Measurements from ENCODE around the gene CRYGS.
A peak's percentile ranks its signal among the peaks of the same experiment; 100 is the strongest.
"Not testable (repeated sequence)": the region's sequence is repeated elsewhere in the genome, so short reads cannot be mapped to it uniquely, and the experiment has no call there.

Gene CRYGS

GRCh38 chr3:186544281-186544680 lies at the start of gene CRYGS:
CRYGS (minus strand) TSS chr3:186544380; CDS start chr3:186544326, 54 bp downstream.
- no peak for DNase-seq

DNA sequence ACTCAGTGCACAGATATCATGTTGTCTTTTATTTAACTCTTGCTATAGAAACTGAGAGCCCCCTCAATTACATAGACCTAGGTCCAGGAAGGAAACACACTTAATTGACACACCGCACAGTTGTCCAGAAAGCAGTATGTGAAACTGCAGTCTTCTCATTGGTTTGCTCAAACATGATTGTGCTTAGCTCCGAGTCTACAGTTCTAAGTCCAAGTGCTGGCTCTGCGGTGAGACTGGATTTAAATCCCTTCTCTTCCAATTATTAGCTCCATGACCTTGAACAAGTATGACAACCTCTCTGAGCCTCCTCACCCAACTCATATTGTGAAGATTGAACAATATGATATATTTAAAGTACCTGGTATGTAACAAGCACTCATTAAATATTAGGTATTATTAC lies 49.7 kb upstream of the CRYGS start:
- no peak for DNase-seq

- DNase-seq = no peak
Measured at GRCh38 chr3:186592682-186593081, 48.5 kb upstream of the CRYGS start.

GRCh38 chr3:186590580-186591295 lies 46.6 kb upstream of the CRYGS start:
- no peak for DNase-seq

DNA sequence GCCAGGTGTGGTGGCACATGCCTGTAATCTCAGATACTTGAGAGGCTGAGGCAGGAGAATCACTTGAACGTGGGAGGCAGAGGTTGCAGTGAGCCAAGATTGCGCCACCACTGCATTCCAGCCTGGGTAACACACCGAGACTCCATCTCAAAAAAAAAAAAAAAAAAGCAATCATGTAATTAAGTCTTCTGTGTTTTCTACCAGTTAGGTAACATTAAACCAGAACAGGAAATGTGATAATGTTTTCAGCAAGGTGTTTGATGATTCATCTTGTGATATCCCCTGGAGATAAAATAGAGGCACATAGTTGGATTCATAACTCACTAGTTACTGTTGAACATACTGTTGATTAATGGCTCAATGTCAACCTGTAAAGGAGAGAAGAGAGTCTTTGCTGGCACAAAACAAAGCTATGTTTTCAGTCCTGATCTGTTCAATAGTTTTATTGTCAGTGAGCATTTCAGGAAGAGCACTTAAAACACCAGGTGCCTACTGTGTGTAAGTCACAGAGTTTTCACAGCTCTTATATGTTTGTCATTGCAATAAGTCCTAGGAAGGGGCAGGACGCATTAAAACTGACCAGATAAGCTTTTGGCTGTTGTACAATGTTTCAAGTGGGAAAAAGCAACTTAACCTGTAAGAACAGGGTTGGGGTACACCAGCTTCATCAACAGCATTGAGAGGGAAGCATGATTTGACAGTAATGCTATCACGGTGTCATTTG lies 45.8 kb upstream of the CRYGS start:
- DNase-seq = no peak

DNA sequence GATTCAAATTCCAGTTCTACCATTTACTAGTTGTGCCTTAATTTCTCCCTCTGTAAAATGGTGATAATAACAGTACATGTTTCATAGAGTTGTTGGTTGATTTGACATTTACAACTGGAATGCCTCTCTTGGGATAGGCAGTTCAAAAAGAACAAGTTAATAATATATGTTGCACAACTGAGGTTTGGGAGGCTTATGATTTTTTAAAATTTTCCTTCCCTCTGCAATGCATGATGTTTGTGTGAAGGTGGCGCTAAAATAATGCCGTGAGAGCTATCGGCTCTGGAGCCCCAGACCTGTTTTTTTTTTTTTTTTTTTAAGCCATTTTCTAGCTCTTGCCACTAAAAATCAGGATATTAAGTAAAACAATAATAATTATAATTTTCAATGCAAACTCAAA lies 44.9 kb upstream of the CRYGS start:
- DNase-seq = no peak

DNA sequence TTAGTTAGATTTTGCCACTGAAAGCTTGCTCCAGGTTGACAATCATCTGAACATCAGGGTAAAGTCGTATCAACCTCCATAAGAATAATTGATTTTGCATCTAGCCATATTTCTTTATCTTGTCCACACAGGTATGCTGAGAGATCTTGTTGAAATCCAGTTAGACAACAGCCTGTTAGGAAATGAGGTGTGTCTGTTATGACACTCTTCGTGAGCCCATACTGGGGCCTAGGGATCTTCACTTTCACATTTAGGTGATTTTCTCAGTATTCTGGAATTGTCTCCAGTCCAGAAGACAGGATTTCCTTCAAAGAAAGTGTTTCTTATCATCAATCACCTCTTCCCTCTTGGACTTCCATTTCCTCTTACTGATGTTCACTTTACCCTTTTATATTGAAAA lies 44.5 kb upstream of the CRYGS start:
- DNase-seq = no peak

DNA sequence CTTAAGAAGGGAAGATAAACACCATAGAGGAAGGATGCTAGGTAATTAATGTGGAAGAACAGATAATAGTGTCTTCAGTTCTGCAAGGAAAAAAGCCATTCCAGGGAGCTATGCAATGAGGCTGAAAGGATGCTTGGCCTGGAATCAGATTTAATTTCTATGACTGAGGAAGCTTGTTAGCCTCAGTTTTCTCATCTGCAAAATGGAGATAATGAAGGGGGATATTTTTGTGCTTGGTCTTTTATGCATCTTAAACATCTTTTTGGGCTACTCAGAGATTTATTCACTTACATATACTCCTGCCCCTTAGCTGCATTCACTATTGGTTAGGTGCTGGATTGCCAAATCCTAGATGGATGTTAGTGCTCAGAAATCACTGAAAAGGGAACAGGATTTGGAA lies 43.0 kb upstream of the CRYGS start:
- DNase-seq = no peak

DNA sequence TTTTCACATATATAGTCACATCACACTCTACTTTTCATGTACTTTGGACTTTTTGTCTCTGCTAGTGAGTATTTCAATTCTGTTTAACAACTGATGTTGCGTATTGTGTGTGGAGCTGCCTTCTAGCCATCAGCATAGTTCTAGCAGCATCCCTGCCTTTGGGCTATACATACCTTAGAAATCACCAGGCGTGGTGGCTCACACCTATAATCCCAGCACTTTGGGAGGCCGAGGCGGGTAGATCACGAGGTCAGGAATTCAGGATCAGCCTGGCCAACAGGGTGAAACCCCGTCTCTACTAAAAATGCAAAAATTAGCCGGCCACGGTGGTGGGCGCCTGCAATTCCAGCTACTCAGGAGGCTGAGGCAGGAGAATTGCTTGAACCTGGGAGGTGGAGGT lies 42.1 kb upstream of the CRYGS start:
- not testable (repeated sequence) for DNase-seq

GRCh38 chr3:186583831-186584230 lies 39.7 kb upstream of the CRYGS start:
- DNase-seq = no peak

DNA sequence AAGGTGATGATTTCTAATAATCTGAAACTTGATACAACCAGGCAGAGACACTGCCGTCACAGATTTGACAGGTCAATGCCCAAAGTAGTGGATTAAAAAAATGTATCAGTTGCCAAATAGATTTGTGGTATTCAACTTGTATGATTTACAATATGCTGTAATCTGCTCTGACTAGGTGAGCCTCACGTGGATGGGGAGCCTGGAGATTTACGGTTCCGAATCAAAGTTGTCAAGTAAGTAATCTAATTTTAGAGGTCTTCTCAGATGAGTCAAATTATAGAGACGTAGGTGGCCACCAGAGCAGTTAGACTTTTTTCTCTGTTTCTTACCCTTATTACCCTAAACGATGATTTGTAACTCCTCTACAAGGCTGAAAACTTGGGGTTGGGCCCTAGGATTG lies 38.4 kb upstream of the CRYGS start:
- no peak for DNase-seq

DNA sequence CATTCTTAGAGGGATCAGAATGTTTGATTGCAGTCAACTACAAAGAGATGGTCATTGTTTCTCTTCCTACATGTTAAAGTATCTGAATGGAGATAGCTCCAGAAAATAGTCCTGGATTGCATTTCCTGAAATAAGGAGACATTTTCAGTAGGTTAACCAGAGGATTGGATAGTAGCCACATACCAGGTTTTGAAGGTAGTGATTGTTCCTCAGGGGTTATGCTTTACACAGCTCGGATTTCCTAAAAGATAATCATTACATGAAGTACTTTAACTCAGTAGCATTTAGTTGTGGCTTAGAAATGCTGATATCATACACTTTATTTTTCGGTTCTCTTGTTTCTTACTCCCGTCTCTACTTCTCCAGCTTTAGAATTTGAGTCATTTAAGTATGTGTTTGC lies 36.6 kb upstream of the CRYGS start:
- no peak for DNase-seq

DNA sequence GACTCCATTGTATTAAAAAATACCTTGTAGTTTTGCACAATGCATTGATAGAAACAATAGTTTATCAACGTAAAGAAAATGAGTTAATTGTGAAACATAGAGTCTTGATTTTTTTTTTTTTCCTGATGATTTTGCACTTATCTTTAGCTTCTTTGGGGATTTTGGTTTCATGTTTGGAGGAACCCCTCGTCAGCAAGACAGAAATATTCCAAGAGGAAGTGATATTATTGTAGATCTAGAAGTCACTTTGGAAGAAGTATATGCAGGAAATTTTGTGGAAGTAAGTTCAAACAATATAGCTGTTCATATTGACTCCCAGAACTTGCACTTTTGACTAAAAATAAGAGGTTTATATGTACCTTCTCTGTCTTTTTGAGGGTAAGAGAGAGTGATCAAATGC lies 33.3 kb upstream of the CRYGS start:
- no peak for DNase-seq

- no peak for DNase-seq
Measured at GRCh38 chr3:186571644-186572013, 27.4 kb upstream of the CRYGS start.

DNA sequence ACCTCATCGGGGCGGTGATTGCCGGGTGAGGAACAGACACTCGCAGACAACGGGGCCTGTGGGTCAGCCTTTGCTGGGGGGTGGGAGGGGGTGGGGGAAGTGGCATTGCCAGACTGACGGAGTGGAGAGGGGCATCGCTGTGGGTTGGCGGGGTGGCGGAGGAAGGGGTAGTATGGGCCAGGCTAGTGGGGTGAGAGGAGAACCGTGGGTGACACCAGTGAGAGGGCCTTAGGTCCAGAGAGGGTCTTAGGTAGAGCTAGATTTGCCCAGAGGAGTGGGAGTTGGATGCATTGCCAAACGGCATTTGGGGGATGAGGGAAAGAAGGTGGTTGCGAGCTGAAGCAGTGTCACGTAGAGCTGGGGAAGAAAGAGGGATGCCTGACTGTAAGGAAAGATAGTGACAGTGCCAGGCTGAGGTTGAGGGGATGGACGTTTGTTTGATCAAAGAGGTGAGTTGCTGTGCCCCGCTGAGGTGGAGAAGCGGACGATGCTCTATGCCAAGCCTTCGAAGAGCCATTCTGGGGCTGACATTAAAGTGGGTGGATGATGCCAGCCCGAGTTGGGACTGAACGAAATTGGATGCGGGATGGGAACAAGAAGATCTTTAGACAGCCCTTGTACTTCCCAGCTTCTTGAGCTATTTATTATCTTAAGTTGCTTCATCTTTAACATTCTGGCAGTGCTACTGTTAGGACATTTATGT lies 26.9 kb upstream of the CRYGS start:
- no peak for DNase-seq

- DNase-seq = peak; percentile 88 to 94 (median 92)
Measured at GRCh38 chr3:186570096-186570940, 26.1 kb upstream of the CRYGS start, which contains the start of gene DNAJB11. DNAJB11 (plus strand) TSS chr3:186570720; CDS start chr3:186570898, 178 bp downstream.

DNA sequence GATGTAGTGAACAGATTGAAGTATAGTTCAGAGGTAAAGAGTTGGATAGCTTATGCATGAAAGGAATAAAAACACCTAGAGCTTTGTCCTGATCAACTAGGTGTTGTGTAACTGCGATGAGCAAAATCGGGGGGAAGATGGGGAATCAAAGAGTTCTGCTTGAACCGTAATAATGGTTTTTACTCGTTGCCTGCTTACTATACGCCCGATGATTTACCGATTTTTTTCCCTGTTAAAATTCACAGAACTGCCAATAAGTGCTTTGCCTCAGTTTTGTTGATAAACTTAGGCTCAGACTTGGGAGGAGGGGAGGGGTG lies 25.6 kb upstream of the CRYGS start:
- DNase-seq = no peak

- not testable (repeated sequence) for DNase-seq
Measured at GRCh38 chr3:186569361-186569760, 25.2 kb upstream of the CRYGS start.

- DNase-seq = peak; percentile 88 to 95 (median 92)
Measured at GRCh38 chr3:186567072-186567921, 23.1 kb upstream of the CRYGS start, which contains the start of gene TBCCD1. TBCCD1 (minus strand) TSS chr3:186567339; CDS start chr3:186564329, 3,010 bp downstream.

GRCh38 chr3:186566772-186567071 lies 22.5 kb upstream of the CRYGS start:
- no peak for DNase-seq

- DNase-seq = no peak
Measured at GRCh38 chr3:186564586-186564985, 20.4 kb upstream of the CRYGS start.

DNA sequence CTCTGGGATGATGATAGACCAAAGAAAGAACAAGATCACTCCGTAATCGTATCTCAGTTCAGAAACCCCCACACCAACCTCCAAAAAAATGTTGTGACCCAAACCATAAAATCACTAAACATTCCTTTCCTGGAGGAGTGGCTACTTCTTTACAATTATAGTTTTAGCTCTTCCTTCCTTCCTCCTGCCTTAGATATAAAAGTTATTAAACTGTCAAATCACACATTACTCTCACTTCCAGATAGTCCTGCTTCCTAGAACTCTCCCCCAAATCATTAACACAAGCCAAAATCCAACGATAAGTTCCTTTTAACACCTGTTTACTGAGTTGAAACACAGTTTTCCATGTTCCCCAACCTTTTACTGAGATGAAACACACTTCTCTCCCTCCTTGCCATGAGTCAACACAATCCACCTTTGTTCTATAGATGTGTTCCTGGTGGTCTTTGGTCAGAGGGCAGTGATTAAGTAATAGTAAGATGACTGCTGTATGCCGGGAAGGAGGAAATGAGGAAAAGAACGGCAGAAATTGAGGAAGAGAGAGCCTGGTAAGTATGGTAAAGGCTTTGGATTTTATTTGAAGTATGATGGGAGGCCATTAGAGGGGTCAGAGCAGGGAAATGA lies 8.3 kb upstream of the CRYGS start:
- DNase-seq = no peak

Data from activated naive CD4-positive, alpha-beta T cell (primary cell).